Kidney (tissue), 14 donors: ENCODE results near the gene FARP1. TPM values are rescaled to one million over a fixed set of nuclear protein-coding genes. Genes with fewer than 3 reads are reported as not detected.

Experiments
- DNase-seq, 5 donors: peaks; one replicate each; pipeline ENCODE4 v3.0.0-alpha.2; 2013 to 2020
- FAIRE-seq: peaks from 2 replicates; lab custom pipeline; 2012; peaks lifted over from hg19 to GRCh38; lab: Jason Lieb, UNC
- H3K27ac ChIP-seq, 2 donors: one replicate each; pipeline ENCODE4 v1.7.0; 2013; ENCODE audit warnings: low read depth in 2 of 2, low read length in 2 of 2, inconsistent platforms in 1 of 2
- H3K27me3 ChIP-seq: one replicate; pipeline ENCODE4 v1.7.1; 2013; ENCODE audit warnings: low read length, inconsistent platforms; ENCODE audit not compliant: control insufficient read depth, insufficient read depth
- H3K36me3 ChIP-seq, 3 donors: one replicate each; pipeline versions ENCODE4 v1.7.0 to v1.7.1; 2013; ENCODE audit warnings: low read length in 3 of 3, control low read depth in 1 of 3, inconsistent platforms in 1 of 3; ENCODE audit not compliant: insufficient read depth in 3 of 3, control insufficient read depth in 2 of 3
- H3K4me1 ChIP-seq, 3 donors: one replicate each; pipeline versions ENCODE4 v1.7.0 to v1.7.1; 2013; ENCODE audit warnings: low read length in 3 of 3, inconsistent platforms in 1 of 3, low read depth in 1 of 3; ENCODE audit not compliant: control insufficient read depth in 2 of 3, insufficient read depth in 2 of 3
- H3K4me3 ChIP-seq, 3 donors: one replicate each; pipeline versions ENCODE4 v1.7.0 to v1.8.1; 2013; ENCODE audit warnings: low read length in 3 of 3, control low read depth in 1 of 3, inconsistent platforms in 1 of 3
- H3K9ac ChIP-seq, 3 donors: one replicate each; pipeline versions ENCODE4 v1.7.0 to v1.7.1; 2013; ENCODE audit warnings: low read length in 3 of 3, control low read depth in 1 of 3, inconsistent platforms in 1 of 3
- H3K9me3 ChIP-seq, 3 donors: one replicate each; pipeline versions ENCODE4 v1.7.0 to v1.7.1; 2013; ENCODE audit warnings: low read length in 3 of 3, control low read depth in 1 of 3, inconsistent platforms in 1 of 3; ENCODE audit not compliant: control insufficient read depth in 2 of 3, insufficient read depth in 1 of 3
- CTCF ChIP-seq: IDR thresholded peaks from 3 replicates; pipeline ENCODE4 v1.5.1; 2012; ENCODE audit warnings: mild to moderate bottlenecking, moderate library complexity, borderline replicate concordance; ENCODE audit not compliant: insufficient read depth; ENCODE audit errors: extremely low read depth
- intact Hi-C: fragments of 100-400 bp; cut with DNase I; formaldehyde crosslinking; loops from one replicate; pipeline ENCODE4 v1.11.1; 2022
- microRNA-seq: library from miRNA; unstranded; fragments of <30 nt; microRNA quantifications from one replicate; pipeline ENCODE4 v1.2.0, GENCODE V29; 2020
- polyA plus RNA-seq: library from polyadenylated mRNA; stranded (reverse); fragments of 350-450 nt; fragmentation: Illumina TruSeq; extraction: RNeasy Lipid Tissue Mini Kit (QIAGEN cat#74804); gene quantifications from one replicate; pipeline ENCODE4 v1.2.3, GENCODE V29; 2014; ENCODE audit warnings: low read depth, low replicate concordance; ENCODE audit not compliant: insufficient read depth
- total RNA-seq: library from RNA; stranded (reverse); fragmentation: NEBNext Ultra II Directional; extraction: Animal tissue kit (Norgen Biotek cat#: 25700); gene quantifications from one replicate; pipeline ENCODE4 v1.2.1, GENCODE V29; 2021
- donor health status: control.
- donor health status: control.
- donor health status: control.
- donor health status: control.
- donor health status: control.
- donor health status: DM: yes; HTN: yes; CAD: no.
- donor health status: Normal renal cell carcinoma (clear cell type).

Gene FARP1
- total and polyA plus RNA-seq, 2 donors from 2014 or later: 123 to 229 TPM

- intact Hi-C loops: no loop called here
- H3K4me3 ChIP-seq: no peak overlapping the region
- DNase-seq (no peak), FAIRE-seq (no peak)
- H3K27ac ChIP-seq: peak overlapping the region; percentile 43 to 77
- no peak overlapping the region for H3K9ac ChIP-seq
- H3K4me1 ChIP-seq: peaks cover 13 to 63% (median 51%) of the 10 kb centered on the region in 3 donors
- TF ChIP-seq CTCF: no peak
- H3K36me3 ChIP-seq: no peaks in the 10 kb centered on the region
- H3K27me3 ChIP-seq: no peaks in the 10 kb centered on the region
- no peaks in the 10 kb centered on the region for H3K9me3 ChIP-seq
Observed at GRCh38 chr13:98504371-98504963, 361.6 kb downstream of the FARP1 start.

Small RNA genes within 50 kb of the gene (microRNA-seq; reads per million reads assigned to microRNA genes)
- gene MIR3170: not detected

Other genes with a start within 250 kb of the FARP1 start
- 92.0 TPM for gene IPO5, start 189.4 kb upstream of the FARP1 start, total RNA-seq
- 32.2 TPM for gene IPO5, start 189.4 kb upstream of the FARP1 start, polyA plus RNA-seq
- not detected for gene RNF113B, start 34.2 kb downstream of the FARP1 start, total RNA-seq
- gene RNF113B, start 34.2 kb downstream of the FARP1 start, polyA plus RNA-seq: not detected